GM18511 (cell line): Measurements from ENCODE around the gene ZBTB17.

Source experiments
- ATAC-seq: cut with Tn5 transposase; IDR thresholded peaks from one replicate; pipeline ENCODE4 v1.9.1; 2021; ENCODE audit warnings: mild to moderate bottlenecking, moderate library complexity; ENCODE audit not compliant: unreplicated experiment

Gene ZBTB17

DNA sequence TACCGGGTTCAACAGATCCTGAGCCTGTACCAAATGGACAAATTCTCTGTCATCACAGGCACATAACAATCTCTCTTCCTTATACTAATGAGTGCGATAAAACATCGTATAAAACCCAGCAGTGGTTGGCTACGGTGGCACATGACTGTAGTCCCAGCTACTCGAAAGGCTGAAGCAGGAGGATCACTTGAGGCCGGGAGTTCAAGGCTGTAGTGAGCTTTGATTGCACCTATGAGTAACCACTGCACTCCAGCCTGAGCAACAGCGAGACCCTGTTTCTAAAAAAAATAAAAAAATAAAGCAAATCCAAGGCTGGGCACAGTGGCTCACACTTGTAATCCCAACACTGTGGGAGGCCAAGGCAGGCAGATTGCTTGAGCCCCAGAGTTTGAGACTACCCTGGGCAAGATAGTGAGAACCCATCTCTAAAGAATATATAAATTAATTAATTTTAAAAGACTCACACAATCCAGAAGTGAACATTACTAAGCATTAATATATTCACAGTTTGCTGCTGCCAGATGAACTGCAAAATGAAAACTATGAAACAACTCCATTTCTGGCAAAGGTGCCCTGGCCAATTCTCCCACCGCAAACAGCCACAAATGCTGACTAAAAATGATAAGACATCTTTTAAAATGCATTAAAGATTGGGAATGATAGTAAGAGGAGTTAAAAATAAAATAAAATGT is 13.1 kb downstream of the ZBTB17 start:
- ATAC-seq, result no peak

DNA sequence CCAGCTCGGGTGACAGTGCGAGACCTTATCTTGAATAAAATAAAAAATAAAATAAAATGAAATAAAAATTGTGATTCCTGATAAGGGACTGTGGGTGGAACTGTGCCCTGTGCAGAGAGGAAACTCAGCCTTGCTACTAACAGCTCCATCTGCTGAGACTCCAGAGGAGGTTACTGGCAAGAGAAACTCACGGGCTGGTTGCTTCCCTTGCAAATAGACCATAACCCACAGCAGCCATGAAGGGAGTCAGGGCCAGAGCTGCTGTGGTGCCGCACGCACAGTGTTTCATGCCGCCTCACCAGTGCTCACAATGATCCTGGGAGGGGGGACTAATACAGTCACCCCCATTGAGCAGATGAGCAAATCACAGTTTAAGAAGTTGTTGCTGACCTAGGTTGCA is 13.7 kb downstream of the ZBTB17 start:
- no peak for ATAC-seq

DNA sequence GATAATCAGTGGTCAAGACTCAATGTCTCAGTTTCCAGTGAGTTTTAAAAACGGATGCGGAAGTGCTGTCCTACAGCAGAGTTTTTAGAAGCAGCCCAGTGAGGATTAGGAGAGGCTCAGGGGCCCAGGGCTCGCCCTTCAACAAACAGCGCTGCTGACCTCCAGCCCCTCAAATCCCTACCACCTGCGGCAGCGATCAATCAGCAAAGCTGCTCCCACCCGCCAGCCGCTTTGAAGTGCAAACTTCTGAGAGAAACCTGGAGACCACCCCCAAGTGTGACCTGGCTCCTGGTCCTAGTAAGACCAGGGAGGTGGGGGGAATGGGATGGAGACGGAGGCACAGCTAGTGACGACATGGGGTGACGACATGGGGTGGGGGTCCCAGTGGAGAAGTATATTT is 14.4 kb downstream of the ZBTB17 start:
- no peak for ATAC-seq

DNA sequence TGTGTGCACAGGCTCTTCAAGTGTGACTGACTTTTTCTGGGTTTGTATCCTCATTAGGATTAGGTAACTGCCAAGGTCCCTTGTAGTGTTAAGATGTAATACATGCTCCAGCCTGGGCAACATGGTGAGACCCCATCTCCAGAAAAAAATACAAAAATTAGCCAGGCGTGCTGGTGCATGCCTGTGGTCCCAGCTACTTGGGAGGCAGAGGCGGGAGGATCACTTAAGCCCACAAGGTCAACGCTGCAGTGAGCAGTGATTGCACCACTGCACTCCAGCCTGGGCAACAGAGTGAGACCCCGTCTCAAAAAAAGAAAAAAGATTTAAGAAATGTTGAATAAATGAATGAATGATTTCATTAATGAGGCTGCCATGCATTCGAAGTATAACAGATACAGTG is 15.1 kb downstream of the ZBTB17 start:
- ATAC-seq, result no peak

DNA sequence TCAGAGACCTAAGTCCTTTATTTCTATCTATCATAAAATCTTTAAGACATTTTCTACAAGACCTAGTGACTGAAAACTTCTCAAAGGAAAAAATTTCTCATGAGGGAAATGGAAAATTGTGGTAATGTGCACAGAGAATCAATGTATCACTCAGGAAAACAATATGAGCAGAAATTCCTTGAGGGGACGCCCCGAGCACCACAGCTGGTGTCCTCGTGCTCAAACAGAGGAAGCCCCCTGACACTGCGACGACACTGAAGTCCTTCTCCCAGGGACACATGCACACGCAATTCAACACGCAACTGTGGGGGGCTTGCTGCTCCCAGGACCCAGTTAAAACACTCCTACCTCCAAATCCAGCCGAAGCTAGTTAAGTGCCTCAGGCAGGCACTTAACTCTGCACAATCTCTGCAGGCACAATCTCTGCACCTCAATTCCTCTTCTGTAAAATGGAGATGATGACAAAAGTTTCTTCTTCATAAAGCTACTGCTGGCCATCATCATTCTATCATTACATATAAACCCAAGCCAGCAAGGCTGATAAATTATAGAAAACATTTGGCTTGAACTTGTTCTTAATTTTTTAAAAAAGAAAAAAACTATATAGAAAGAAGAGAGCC is 16.0 kb downstream of the ZBTB17 start:
- no peak for ATAC-seq

DNA sequence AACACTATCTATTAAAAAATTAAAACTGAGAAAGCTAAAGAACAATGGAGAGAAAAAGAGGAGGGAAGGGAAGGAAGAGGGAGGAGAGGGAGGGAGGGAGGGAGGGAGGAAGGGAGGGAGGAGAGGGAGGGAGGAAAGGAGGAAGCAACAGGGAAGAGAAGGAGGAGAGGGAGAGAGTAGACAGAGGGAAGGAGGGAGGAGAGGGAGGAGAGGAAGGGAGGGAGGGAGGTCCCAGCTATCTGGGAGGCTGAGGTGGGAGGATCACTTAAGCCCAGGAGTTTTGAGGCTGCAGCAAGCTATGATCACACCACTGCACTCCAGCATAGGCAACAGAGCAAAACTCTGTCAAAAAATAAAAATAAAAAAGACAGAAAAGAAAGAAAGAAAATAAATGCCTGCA is 16.5 kb downstream of the ZBTB17 start:
- no peak for ATAC-seq

DNA sequence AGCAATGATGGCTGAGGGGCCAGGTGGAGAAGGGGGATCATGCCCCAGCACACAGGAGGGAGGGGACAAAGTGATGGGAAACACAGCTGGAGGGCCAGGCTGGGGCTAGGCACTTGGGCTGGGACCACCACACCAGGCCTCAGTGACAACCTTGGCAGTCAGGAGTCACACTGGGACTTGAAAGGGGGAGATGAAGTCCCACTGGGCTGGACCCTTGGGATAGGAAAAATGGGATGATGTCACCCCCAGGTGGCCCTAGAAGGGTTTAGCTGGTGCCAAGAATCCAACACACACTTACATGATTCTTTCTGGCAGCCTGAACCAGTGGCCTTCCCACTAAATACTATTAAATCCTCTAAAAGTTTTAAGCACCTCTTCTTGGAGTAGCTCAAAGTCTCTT is 17.1 kb downstream of the ZBTB17 start:
- ATAC-seq, result no peak

DNA sequence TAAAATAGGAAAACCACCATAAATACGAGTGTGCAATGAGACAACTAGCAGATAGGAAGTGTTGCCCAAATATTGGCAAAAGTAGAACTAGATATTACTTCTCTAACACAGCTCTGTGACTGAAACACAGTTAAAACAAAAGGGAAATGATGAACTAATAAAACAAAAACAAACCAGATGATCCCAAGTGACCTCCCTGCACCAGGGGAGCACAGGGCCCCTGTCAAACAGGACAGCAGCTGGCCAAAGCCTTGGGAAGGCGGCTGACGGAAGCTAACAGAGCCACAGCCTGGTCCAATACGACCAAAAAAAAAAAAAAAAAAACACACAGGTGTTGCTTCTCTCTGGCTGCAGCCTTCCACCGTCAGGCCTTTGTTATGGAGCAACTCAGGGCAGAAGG is 17.8 kb downstream of the ZBTB17 start:
- no peak for ATAC-seq

DNA sequence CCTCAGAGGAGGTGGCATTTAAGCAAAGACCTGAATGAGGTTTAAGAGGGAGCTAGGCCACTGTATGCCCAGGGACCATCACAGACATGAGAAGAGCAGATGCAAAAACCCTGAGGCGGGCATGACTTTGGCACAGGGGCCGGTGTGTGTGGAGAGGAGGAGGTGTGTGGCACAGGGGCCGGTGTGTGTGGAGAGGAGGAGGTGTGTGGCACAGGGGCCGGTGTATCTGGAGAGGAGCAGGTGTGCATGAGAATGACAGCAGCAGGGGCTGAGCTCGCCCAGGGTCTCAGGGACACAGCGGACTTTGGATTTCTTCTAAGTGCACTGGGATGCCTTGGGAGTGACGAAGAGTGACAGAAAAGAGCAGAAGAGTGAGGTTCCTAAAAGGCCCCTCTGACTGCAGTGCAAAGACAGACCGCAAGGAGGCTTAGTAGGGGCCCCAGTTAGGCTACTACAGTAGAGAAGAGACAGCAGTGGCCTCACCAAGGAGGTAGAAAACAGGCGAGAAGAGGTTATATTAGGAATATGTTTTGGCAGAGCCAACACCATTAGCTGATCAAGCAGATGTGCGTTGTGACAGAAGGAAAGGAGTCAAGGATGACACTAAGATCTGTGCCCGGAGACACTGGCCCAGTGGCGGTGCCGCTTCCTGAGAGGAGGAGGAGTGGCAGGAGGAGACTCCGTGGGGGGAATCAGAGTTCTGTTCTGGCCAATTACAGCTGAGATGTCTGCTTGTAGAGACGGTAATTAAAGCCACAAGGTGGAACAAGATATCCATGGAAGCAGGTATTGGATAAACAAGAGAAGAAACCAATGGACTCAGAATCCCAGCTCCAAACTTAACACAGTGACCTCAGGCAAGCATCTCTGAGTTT is 18.4 kb downstream of the ZBTB17 start:
- no peak for ATAC-seq

DNA sequence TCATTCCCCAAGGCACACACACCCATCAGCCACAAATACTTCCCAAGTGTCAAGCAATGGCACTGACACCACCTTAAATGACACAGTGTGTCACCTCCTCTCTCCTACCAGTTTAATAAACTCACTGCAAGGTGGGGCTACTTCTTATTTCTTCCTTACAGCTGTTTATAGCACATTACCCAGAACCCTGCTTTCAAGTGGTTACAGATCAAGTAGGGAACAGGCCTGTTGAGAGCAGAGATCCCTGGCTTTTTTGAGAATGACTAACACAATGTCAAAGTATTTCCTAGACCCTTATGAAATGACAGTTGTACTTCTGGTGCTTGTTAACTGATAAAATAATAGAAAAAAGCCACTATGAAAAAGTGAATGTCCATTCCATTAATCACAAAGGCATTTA is 19.8 kb downstream of the ZBTB17 start:
- ATAC-seq, result no peak

DNA sequence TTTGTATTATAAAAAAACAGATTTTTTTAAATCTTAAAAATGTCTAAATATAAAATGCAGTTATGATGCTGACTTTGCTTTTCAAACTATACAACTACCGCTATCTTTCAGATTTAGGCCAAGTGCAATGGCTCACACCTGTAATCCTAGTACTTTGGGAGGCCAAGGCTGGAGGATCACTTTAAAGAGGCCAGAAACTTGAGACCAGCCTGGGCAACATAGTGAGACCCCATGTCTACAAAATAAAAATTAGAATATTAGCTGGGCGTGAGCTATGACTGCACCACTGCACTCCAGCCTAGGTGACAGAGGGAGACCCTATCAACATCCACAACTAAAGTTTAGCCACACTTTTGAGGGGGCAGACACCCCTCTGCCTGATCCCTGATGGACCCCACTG is 20.3 kb downstream of the ZBTB17 start:
- no peak for ATAC-seq

DNA sequence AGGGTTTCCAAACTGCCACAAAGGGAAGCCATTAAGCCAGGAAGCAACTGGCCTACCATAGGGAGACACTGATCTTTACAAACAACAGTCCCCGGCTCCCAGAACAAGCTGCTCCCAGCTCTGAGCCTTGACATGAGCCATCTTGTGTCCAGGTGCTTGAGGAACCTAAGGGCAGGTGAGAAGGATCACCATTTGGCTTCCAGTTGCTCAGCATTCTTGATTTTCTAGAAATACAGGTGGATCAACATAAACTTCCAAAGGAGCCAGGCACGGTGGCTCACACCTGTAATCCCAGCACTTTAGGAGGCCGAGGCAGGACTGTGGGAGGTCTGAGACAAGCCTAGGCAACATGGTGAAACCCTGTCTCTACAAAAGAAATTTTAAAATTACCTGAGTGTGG is 21.6 kb downstream of the ZBTB17 start:
- ATAC-seq, result no peak

DNA sequence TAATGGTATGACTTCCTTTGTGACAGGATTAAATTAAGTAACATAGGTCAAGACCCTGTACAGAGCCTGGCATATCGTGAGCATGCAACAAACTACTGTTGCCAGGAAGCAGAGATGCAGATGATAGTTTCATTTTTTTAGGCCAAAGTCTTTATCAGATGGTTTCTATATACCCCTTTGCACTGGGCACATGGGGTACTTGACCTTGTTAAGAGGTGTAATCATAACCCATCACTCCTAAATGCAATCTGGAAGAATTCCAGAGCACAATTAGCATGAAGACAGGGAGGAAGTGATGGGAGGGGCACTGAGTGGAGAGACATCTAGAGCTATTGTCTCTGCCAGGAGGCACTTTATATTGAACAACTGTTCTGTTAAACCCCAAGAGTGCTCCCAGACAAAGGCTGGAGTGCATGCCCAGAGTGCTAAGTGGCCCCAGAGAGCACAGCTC is 22.1 kb downstream of the ZBTB17 start:
- ATAC-seq, result no peak

DNA sequence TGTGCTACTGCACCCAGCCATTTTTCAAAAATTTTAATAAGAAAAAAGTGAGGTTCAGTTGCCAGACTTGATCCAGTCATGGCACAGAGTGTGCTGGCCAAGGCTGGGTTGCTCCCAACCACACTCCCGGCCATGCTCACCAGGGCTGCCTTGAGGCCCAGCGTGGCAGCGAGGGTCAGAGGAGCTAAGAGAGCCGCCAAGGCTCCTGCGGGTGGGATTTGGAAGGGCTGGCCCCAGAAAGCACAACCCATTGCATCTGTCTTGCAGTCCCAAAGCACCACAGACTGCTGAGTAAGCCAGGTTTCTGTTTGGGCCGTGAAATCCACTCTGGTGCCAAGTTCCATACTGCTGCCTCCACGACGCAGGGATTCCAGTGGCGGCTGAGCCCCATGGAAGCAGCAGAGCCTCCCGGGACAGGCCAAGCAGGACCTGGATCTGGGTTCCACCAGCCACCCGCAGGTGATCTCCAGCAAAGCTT is 22.6 kb downstream of the ZBTB17 start:
- ATAC-seq, result no peak

DNA sequence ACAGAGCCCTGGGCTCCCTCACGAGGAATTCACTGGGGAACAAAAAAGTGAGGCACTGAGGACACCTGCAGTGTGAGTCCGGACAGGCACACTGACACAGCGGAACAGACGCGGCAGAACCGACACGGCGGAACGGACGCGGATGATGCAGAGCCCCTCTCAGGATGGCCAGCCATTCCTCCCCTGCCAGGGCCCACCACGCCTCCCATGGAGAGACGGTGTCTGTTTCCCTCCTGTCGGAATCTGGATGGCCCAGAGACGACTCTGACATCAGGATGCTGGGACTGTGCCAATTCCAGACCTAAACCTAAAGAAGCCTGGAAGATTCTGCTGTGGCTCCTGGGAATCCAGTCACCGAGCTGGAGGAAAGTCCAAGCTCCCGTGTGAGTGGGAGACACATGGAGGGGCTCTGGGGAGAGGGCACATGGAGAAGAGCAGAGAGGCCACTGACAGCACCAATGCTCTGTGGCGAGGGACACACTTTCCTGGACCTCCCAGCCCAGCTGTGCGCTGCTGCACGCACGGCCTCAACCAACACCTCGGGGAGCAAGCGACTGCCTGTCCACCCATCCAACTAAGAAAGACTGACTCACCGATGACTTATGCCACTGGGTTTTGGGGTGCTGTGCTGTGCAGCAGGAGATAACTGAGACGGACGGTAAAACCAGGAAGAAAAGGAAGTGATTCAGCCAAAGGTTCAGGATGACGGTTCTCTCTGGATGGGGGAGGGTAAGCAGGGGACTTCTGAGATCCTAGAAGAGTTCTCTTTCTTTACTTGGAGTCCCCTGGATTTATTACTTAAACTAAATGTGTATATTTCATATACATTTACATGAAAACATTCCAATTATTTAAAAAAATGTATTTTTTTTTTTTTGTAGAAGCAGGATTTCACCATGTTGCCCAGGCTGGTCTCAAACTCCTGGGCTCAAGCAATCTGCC is 23.3 kb downstream of the ZBTB17 start:
- ATAC-seq, result no peak

DNA sequence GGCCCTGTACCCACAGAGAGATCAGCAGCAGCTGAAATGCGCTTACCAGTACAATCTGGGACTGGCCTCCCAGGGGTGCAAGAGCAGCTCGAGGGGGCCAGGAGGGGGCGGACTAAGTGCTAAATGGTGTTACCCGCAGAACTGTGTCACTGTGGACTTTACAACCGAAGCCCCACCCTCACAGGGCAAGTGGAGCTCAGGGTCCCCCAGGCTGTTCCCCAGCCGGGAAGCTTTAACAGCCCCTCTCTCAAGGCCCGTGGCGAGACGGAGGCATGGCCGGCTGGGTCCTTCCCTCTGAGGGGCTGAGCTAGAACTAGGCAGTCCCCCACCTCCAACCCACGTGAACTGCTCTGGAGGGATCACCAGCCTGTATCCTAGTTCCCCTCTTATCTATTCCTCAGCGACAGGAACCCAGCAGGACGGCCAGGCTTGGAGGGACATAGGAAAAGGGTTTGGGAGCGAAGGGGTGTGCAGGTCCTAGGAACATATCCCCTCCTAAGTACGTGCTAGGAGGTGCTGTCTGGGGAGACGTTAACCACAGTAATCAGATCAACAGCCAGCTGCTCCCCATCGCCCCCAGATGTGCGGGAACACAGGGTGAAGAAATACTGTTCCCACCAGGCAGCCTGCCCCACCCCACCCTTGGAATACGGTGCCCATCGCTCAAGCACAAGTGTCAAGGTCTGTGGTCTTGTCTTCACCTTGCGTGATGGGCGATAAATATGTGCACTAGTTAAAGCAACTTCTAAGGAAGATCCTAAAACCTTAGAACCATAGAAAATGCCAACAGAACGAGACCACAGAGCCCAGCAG is 24.4 kb downstream of the ZBTB17 start:
- ATAC-seq, result no peak

DNA sequence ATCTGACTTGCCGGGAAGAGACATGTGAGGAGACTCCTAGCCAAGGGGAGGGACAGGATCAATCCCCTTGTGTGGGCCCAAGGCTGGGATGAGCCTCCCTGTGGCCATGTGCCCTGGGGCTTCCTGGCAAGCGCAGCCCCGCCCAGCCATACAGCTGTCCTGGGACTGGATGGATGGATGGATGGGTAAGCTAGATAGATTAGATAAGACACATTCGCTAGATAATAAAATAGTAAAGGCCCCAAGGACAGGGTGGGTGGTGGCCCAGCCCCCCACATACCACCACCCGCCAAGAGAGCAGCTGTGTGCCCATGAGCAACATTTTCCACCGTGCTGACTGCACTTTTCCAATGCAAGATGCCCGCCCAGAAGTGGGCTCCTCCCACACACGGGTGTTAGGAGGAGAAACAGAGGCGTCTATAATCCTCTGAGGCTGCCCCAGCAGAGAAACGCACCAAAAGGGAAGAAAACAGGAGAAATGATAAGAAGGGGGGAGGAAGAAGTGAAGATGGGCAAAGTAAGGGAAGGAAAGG is 25.1 kb downstream of the ZBTB17 start:
- ATAC-seq, result no peak

DNA sequence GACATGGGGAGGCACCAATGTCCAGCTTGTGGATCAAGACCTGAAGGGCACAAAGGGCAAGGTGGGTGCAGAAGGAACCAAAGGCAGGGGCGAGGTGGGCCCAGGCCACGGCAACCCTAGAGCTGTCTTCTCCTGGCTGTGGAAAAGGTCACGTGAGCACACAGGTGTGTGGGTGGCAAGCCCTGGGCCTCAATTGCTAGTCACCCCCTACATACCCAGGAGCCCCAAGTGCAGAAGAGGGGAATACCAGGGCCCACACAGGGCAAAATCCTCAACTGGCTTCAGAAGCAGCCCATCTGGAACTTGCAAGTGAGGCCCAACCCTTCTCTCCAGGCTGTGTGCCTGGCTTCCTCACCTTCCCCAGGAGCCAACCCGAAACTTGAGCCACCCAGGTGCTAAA is 25.6 kb downstream of the ZBTB17 start:
- ATAC-seq, result no peak

DNA sequence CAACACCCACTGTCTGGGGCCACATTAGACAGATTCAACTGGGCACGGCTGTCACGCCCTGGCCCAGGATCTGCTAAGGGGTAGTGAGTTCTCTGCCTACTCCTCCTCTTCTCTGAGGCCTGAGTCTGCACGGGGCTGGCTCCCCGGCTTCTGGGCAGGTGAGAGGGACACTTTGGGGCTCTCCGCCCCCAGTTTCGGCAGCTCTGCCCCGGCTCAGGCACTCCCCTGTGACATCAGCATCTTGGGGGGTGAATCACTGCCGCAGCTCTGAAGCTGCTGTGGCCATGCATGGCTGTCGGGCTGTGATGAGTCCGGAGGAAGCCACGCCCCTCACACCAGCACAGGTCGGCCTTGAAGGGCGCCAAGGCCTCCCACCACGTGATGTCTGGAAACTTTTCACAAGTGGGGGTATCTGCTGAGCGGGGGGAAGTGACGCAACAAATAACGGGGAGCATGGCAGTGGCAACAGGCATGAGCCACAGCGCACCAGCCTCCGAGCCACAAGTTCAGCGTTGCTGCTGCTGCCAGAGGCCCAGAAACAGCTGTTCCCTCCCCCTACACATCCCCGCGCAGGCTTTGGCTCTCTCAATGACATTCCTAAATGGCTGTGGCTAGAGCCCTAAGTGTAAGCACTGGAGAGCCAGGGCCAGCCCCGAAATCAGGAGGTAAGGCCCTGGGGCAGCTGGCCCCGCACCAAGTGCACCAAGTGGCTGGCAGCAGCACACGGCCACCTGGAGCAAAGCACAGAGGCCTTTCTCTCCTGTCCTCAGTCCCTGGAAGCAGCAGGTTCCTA is 26.3 kb downstream of the ZBTB17 start:
- peak; percentile 86 for ATAC-seq
